Measurements from ENCODE around the gene TCHP. TPM values are rescaled to one million over a fixed set of nuclear protein-coding genes. Genes with fewer than 3 reads are reported as not detected.

TCHP gene
- total RNA-seq, 1 experiment from 2014 or later = 13.3 TPM

DNA sequence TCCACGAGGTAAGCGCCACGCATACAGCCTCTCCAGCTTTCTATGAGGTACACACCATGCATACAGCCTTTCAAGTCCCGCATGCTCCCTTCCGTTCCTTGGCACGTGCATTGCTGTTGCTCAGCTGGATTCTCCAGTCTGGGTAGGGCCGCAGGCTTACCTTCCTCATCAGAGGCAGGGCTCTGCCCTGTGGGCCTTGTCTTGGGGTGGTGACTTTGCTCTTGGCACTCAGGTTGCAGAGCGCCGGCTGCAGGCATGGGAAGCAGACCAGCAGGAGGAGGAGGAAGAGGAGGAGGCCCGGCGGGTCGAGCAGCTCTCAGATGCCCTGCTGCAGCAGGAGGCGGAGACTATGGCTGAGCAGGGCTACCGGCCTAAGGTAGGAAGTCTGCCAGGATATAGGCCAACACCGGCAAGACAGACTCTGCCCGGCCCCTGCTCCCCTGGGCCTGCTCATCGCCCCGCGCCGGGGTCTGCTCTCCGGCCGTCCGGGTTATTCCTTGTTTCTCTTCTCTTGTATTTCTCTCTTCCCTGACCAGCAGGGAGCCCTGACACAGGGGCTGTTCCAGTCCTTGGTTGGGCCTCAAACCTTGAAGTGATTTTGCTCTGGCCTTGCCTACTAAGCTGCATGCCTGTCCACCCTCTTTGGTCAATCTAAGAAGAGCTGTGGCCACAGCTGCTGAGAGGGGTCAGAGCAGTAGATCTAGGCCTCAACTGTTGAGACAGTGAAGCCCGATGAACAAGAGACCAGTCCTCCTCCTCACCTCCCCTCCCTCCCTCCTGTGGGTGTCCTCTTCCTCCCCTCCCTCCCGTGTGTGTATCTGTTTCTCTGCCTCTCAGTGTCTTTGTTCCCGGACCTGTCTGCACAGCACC lies 15.3 kb downstream of the TCHP start:
- peak overlapping the region in 1 of 3 experiments; percentile 11; a peak in 1 of 7 replicates for H3K27ac Mint-ChIP-seq

More for the DNA sequence above, 15.3 kb downstream of the TCHP start:
- H2AK5ac ChIP-seq (ENCODE audit: insufficient read length, low read length) = no peak overlapping the region
- no peak overlapping the region for H2BK15ac ChIP-seq (ENCODE audit: low read depth, low read length)
- H3K79me2 ChIP-seq (ENCODE audit: insufficient read depth, low read length) = no peaks in the 10 kb centered on the region
- no peaks in the 10 kb centered on the region for H4K20me1 ChIP-seq (ENCODE audit: control insufficient read depth, insufficient read depth, insufficient read length)
- no peak overlapping the region for H2BK5ac ChIP-seq (ENCODE audit: insufficient read length, low read length)
- H3K4me2 ChIP-seq (ENCODE audit: insufficient read depth, insufficient read length, low read length) = no peak overlapping the region
- H3K56ac ChIP-seq (ENCODE audit: insufficient read length, low read depth, low read length) = no peak overlapping the region
- H3K14ac ChIP-seq (ENCODE audit: insufficient read depth, low read length) = no peak overlapping the region
- H3K23ac ChIP-seq (ENCODE audit: insufficient read length, low read depth, low read length) = no peak overlapping the region
- Mint-ChIP-seq H3K9me3 (no peaks in the 10 kb centered on the region), H3K4me1 (0 out of 4 replicates have a peak, but pooled peaks cover 3 to 4% of the 10 kb centered on the region in 2 experiments), H3K27me3 (ENCODE audit: low read depth) (peaks cover 4% of the 10 kb centered on the region), H3K36me3 (ENCODE audit: insufficient read depth in 1 of 3, low read depth in 3 of 3) (peaks cover 11 to 80% (median 26%) of the 10 kb centered on the region in 3 experiments), H3K4me3 (no peak overlapping the region)
- TF ChIP-seq, protein P1, sequence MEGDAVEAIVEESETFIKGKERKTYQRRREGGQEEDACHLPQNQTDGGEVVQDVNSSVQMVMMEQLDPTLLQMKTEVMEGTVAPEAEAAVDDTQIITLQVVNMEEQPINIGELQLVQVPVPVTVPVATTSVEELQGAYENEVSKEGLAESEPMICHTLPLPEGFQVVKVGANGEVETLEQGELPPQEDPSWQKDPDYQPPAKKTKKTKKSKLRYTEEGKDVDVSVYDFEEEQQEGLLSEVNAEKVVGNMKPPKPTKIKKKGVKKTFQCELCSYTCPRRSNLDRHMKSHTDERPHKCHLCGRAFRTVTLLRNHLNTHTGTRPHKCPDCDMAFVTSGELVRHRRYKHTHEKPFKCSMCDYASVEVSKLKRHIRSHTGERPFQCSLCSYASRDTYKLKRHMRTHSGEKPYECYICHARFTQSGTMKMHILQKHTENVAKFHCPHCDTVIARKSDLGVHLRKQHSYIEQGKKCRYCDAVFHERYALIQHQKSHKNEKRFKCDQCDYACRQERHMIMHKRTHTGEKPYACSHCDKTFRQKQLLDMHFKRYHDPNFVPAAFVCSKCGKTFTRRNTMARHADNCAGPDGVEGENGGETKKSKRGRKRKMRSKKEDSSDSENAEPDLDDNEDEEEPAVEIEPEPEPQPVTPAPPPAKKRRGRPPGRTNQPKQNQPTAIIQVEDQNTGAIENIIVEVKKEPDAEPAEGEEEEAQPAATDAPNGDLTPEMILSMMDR (conservative IDR thresholded peaks at IDR 0.05) = no peak
- no peak overlapping the region for H3K18ac ChIP-seq (ENCODE audit: insufficient read length, low read depth, low read length)
- H2BK120ac ChIP-seq (ENCODE audit: low read depth, low read length, poor library complexity, severe bottlenecking) = no peak overlapping the region
- H3K4ac ChIP-seq (ENCODE audit: low read depth, low read length) = no peak overlapping the region
- WGBS (ENCODE audit: extremely low coverage, insufficient read length, low lambda C conversion rate) = no CpG with 5 or more reads among the region's 26 CpGs
- H3T11ph ChIP-seq (ENCODE audit: low read length) = no peak overlapping the region
- H3K4me1 ChIP-seq (ENCODE audit: insufficient read depth, low read length) = no peaks in the 10 kb centered on the region
- no peak overlapping the region for H2BK12ac ChIP-seq (ENCODE audit: insufficient read length, low read depth, low read length)
- no peaks in the 10 kb centered on the region for H3K79me1 ChIP-seq (ENCODE audit: insufficient read depth, low read depth, low read length, poor library complexity, severe bottlenecking)
- H3K27me3 ChIP-seq (ENCODE audit: insufficient read depth, low read length) = no peaks in the 10 kb centered on the region
- H4K5ac ChIP-seq (ENCODE audit: insufficient read length, low read depth, low read length) = no peak overlapping the region
- no peaks in the 10 kb centered on the region for H3K9me3 ChIP-seq (ENCODE audit: control insufficient read depth, low read depth, low read length)
- no peak for DNase-seq
- H2AFZ ChIP-seq (ENCODE audit: low read length) = no peak overlapping the region
- no peak overlapping the region for H4K8ac ChIP-seq (replicated peaks; ENCODE audit: insufficient read length, low read depth, low read length)
- no peak overlapping the region for H4K91ac ChIP-seq (ENCODE audit: insufficient read length, low read depth, low read length)
- no peak overlapping the region for H2BK20ac ChIP-seq (ENCODE audit: low read depth, low read length, poor library complexity, severe bottlenecking)
- H3K23me2 ChIP-seq (ENCODE audit: insufficient read length, low read depth, low read length, poor library complexity, severe bottlenecking) = no peaks in the 10 kb centered on the region
- no peak overlapping the region for H3K27ac ChIP-seq (ENCODE audit: insufficient read length, low read depth, low read length)
- no peak overlapping the region for H3K9ac ChIP-seq (ENCODE audit: extremely low read depth, insufficient read length, low read length)

Measured in H9 (cell line).